Measurements from ENCODE around the gene TSR3.

Gene TSR3

DNA sequence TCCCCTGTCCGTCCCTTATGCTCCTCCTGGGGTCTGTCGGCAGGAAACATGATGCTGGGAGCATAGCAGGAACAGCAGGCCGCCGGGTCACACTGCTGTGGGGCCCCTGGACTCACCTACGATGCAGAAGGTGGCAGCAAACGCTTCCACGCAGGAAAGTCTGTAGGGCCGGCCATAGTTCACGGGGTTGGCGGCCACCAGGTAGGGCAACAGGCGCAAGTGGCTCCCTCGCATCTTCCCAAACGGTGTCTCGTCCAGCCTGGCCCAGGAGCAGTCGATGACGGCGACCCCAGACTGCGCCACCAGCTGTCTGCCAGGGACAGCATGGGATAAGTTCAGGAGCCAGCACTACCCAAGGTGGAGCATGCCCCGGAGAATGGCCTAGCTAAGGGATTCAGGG lies 987 bp downstream of the TSR3 start:
- DNase-seq: no peak

DNA sequence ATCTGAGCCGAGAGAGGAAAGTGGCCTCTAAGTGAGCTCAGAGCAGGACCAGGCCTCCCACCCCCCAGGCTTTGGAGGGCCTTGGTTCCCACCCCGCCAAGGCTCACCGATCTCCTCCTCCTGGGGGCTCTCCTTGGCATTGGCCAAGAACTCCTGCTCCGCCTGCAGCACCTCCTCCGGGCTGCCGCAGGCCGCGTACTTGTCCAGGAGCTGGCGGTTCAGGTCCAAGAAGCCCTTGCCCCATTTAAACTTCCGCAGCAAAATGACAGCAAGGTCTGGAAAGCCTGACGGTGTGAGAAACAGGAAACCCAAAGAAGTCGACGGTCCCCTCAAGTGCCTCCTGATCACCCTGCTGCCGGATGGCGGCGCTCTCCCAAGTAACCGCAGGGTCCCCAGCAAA lies 1.7 kb downstream of the TSR3 start:
- DNase-seq: no peak

DNA sequence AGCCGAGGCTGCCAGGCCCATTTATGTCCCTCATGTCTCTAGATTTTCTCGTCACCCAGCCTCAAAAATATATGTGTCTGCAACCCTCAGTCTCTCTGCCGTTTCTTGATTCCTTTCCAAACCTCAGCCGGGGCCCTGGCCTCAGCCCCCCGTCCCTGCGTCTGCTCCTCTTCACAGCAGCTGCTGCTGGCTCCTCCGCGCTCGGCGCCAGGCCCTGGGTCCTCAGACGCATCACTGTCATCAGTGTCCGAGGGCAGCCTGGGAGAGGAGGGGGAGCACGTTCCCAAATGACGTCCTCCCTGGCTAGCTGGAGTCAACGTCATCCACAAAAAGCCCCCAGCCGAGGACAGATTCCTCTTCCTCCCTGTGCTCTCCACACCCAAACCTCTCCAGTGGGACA lies 2.3 kb downstream of the TSR3 start:
- DNase-seq: no peak

DNA sequence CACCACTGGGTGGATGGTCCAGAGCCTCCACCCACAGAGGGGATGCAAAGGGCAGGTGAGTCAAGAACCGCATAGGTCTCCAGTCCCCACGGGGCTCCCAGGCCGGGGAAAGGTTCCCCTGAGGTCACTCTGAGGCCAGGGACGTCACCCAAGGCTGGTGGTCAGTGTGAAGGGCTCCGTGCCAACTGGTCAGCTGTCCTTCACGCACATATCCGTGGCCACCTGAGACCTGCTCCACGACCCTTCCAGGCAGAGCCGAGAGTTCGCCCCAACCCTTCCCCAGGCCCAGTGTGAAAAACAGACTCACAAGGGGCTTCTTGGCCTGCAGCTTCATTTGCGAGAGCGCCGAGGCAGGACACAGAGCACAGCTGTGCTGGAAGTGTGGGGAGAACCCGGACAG lies 2.8 kb downstream of the TSR3 start:
- DNase-seq: no peak

DNA sequence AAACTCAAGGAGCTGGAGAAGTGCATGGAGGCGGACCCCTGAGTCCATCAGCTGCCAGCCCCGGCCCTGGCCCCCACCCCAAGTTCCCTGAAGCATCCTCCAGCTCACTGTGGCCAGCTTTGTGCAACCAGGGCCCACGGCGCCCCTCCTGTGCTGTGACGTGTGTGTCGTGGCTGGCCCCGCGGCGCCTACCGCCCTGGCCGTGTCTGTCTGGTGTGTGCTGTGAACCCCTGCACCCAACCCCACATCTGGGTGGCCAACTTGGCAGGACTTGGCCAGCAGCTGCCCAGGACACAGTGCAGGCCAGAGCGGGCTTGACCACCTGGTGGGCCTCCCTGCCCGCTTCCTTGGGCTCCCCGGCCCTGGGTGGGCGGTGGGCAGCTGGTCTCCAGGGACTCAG lies 3.2 kb downstream of the TSR3 start:
- no peak for DNase-seq

DNA sequence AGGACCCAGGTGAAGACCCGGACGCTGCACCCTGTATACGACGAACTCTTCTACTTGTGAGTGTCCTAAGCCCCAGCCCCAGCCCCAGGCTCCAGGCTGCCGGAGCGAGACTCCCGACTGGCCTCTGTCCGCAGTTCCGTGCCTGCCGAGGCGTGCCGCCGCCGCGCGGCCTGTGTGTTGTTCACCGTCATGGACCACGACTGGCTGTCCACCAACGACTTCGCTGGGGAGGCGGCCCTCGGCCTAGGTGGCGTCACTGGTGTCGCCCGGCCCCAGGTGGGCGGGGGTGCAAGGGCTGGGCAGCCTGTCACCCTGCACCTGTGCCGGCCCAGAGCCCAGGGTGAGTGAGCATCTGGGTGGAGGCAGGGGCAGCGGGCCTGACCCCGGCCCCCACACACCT lies 3.7 kb downstream of the TSR3 start:
- no peak for DNase-seq

DNA sequence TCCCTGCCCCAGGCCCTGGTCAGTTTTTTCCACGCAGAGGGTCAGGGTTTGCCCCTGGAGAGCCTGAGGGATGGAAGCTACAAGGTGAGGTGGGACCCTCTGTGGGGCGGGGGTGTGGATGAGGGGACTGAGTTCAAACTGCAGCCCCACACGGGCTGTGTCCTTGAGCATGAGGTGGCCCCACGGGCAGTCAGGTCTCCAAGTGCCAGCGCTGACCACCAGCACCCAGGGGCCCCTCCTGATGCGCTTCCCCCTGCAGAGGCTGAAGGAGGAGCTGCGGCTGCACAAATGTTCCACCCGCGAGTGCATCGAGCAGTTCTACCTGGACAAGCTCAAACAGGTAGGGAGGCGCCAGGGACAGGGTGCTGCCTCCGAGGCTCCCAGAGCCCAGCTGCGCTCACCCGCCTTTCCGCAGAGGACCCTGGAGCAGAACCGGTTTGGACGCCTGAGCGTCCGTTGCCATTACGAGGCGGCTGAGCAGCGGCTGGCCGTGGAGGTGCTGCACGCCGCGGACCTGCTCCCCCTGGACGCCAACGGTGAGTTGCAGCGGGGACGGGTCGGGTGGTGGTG lies 4.3 kb downstream of the TSR3 start:
- no peak for DNase-seq

DNA sequence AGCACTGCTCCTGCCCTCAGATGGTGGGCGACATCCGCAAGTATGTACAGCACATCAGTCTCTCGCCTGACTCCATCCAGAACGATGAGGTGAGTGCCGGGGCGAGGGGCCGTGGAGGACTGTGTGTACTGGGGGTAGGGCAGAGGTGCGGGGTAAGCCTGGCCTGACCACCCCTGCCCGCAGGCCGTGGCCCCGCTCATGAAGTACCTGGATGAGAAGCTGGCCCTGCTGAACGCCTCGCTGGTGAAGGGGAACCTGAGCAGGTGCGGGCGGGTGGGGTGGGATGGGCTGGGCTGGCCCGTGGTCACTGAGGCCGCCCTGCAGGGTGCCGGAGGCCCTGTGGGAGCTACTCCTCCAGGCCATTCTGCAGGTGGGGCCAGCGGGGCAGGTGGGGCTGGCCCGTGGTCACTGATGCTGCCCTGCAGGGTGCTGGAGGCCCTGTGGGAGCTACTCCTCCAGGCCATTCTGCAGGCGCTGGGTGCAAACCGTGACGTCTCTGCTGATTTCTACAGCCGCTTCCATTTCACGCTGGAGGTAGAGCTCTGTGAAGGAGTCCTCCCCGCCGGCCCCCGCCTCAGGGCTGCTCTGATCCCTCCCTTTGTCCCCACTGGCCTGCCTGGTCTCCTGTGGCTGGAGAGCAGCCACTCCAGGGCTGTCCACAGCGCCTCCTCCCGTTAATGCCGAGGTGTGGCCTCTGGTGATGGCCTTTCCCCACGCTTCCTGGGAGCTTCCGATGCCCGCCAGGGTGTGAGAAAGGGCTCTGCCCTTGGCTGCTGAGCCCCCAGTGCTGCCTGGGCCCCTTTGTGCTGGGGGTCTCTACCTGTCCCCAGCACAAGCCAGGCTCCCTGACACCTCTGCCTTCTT lies 5.0 kb downstream of the TSR3 start:
- DNase-seq: no peak

DNA sequence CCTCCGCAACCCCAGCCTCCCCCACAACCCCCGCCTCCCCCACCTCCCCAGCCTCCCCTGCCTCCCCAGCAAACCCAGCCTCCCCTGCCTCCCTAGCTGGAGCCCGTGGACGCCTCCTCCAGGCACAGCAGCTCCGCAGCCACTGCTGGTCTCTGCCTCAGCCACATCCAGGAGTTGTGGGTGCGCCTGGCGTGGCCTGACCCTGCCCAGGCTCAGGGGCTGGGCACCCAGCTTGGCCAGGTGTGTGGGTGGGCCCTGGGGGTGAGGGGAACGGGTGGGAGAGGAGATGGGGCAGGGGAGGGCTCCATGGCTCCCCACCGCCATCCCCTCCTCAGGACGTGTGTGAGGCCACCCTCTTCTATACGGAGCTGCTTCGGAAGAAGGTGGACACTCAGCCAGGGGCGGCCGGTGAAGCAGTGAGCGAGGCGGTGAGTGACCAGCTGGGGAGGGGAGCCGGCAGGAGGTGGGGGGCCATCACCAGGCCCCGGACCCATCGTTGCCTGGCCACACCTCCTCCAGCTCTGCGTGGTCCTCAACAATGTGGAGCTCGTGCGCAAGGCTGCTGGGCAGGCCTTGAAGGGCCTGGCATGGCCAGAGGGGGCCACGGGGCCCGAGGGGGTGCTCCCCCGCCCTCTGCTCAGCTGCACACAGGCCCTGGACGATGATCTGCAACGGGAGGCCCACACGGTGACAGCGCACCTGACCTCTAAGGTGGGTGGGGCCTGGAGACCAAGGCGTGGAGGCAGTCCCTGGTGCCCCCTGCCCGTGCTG lies 5.8 kb downstream of the TSR3 start:
- DNase-seq: no peak

DNA sequence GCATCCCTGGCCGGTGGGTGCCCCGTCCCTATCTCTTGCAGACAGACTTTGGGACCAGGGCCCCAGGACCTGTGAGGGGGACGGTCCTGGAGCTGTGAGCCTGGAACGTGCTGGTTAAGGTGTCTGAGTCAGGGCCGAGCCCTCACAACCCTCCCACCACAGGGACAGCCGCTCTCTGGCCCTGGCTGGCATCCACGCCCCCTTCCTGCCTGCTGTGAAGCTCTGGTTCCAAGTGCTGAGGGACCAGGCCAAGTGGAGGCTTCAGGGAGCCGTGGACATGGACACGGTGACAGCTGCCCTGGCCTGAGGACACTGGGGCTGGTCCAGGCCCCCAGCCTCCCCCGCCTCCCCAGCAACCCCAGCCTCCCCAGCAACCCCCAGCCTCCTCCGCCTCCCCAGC lies 6.6 kb downstream of the TSR3 start:
- DNase-seq: no peak

DNA sequence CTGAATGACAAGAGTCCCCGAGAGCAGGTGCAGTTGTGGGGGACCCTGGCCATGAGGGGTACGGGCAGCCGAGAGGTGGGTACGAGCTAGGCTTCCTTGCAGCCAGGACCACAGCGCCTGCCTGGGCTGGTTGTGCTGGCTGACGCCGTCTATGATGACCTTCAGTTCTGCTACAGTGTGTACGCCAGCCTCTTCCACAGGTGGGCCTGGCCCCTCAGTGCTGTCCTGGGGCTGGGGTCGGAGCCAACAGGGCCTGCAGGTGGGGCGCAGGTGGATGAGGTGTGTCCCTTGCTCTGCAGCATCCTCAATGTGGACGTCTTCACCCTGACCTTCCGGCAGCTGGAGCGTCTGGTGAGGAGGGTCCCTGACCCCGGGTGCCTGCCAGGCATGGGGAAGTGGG lies 7.2 kb downstream of the TSR3 start:
- DNase-seq: no peak

DNA sequence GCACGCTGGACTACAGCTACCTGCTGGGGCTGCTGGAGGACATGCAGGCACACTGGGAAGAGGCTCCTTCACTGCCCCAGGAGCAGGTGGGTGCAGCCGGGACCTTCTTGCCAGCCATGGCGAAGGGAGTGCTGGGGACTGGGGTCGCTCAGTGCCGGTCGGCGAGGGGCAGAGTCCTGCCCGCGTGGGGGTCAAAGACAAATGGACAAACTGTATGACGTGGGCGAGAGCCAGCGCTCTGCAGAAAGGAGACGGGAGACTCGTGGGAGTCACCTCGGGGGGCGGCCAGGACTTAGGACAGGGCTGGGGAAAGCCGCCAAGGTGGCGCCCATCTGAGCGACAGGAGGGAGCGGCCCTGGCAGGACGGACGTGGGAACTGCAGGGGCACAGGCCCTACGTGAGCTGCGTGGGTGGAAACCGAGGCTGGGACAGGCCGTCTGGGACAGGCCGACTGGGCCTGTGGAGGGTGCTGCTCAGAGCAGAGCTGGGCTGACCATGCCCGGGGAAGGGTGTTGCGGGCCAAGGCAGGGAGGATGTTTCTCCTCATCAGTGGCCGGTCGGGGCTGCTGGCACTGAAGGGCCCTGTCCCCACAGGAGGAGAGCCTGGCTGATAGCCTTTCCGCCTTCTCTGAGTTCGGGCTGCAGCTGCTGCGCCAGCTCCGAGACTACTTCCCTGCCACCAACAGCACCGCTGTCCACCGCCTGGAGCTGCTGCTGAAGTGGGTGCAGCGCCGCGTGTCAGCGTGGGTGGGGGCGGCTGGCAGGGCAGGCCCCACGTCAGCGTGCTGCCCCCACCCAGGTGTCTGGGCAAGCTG lies 8.0 kb downstream of the TSR3 start:
- peak in 1 of 2 experiments; percentile 13 for DNase-seq

DNA sequence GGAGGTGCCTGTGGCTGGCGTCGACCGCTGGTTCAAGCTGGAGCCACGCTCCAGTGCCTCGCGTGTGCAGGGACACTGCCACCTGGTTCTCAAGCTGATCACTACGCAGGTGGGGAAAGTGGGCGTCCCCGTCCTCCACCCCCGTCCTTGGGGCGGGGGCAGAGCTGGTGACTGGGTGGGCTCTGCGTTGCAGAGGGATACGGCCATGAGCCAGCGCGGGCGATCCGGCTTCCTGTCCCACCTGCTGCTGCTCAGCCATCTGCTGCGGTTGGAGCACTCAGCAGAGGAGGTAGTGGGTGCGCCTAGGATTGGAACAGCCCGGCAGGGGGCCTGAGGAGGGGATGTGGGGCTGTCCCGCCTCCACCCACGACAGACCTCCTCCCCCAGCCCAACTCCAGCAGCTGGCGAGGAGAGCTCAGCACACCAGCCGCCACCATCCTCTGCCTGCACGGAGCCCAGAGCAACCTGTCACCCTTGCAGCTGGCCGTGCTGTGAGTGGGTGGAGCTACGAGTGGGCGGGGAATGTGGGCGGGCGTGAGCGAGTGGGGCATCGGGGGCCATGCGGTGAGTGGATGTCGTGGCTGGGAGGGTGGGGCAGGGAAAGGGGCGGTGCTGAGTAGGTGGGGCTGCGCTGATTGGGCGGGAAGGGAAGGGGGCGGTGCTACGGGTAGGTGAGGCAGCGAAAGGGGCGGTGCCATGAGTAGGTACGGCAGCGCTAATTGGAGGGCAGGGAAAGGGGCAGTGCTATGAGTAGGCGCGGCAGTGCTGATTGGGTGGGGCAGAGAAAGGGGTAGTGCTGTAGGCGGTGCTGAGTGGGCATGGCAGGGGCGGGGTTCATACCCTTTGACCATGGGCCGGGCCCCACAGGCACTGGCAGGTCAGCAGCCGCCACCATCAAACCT lies 8.9 kb downstream of the TSR3 start:
- DNase-seq: peak; percentile 96 to 97

DNA sequence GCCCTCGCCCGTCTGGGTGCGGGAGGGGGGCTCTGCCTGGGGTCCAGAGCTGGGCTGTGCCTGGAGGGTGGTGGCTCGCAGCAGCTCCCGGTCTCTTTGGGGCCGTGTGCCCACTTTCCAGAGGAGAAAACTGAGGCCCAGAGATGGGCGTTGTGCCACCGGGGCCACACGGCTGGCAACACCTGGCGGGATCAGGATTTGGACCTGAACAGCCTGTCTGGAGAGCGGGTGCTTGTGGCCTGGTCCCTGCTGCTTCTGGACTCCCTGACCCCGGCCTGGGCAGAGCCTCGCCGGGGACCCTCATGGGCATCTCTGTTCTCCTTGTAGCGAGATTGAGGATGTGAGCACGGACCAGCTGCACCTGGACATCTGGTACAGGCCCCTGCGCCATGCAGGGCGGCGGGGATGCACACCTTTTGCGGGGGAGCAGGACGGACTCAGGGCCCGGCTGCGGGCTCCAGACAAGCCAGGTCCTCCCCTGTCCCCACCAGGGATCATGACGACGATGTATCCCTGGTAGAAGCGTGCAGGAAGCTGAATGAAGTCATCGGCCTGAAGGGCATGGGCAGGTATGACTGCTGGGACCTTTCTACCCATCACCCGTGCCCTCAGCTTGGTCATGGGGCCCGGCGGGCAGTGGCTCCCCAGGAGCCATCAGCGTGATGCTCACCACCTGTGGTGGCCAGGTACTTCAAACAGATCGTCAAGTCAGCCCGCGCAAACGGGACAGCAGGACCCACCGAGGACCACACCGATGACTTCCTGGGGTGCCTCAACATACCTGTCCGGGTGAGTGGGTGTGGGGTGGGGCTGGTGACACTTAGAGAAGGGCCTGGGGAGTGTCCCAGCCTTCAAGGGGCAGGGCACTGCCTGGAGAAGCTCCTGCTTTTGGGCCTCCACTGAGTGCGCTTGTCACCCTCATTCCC lies 9.9 kb downstream of the TSR3 start:
- DNase-seq: no peak

DNA sequence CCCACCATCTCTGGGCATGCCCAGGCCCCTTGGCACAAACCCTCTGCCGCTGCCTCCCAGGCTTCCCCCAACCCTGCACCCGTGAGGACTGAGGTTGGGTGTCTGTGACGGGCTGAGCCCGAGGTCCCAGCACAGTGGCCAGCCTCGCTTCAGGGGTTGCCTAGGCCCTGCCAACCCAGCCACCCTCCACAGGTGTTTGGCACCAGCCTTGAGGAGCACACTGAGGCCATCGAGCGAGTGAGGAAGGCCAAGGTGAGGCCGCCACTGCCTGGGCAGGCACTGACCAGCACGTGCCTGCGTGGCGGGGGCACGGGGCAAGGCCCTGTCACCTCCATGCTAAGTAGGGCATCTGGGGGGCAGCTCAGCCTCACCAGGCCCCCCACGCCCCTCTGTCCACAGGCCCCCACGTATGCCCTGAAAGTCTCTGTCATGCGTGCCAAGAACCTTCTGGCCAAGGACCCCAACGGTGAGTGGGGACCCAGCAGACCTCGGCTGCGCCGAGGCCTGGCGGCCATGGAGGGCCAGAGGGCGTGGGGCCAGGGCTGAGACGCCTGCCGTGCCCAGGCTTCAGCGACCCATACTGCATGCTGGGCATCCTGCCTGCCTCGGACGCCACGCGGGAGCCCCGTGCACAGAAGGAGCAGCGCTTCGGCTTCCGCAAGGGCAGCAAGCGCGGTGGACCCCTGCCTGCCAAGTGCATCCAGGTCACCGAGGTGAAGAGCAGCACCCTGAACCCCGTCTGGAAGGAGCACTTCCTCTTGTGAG lies 10.8 kb downstream of the TSR3 start:
- DNase-seq: no peak

DNA sequence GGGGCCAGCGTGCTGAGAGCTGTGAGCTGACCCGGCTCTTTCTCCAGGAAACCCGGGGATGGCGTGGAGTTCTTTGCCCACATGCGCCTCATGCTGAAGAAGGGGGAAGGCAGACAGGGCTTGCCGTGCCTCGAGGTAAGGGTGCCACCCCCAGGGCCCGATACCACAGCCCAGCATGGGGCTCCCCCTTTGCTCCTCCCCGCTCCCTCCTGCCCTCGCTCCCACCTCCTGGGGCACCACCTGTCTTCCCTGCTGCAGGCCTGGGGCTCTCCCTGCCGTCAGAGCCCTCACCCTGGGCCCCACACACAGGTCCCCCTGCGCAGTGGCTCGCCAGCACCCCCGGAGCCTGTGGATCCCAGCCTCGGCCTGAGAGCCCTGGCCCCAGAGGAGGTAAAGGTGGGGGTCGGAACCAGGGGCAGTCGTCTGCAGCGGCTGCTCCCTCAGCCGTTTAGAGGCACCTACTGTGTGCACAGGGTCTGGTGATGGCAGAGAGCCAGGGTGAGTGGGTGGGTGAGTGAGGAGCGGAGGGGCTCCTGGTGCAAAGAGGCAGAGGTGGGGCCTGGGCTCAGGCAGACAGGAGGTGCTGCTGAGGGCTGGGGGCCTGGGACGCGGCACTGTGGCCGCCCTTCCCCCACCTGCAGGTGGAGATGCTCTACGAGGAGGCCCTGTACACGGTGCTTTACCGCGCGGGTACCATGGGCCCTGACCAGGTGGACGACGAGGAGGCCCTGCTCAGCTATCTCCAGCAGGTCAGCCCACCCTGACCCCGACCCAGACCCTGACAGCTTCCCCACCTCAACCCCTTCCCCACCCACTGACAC lies 12.6 kb downstream of the TSR3 start:
- DNase-seq: no peak

DNA sequence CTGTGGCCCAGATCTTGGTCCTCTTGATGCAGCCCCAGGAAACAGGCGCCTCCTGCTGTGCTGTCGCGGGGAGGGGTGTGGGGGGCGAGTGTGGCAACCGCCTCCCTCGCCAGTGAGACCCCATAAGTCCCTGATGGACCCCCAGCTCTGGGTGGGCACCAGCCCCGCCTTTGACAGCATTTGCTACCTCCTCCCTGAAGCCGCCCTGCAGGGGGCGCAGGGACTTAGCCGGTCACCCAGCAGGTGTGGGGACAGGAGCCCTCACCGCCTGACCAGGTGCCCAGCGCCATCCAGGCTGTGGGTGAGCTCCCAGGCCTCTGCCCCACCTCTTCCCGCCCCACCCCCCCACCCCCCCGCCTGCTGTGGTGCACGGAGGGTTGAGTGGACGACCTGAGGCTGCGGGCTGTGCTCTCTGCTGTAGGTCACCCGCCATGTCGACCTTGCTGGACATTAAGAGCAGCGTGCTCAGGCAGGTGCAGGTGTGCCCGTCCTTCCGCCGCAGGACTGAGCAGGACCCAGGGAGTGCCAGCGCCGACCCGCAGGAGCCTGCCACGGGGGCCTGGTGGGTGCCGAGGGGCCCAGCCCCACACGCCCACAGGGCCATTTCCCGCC lies 13.5 kb downstream of the TSR3 start:
- DNase-seq: peak in 1 of 2 experiments; percentile 49

DNA sequence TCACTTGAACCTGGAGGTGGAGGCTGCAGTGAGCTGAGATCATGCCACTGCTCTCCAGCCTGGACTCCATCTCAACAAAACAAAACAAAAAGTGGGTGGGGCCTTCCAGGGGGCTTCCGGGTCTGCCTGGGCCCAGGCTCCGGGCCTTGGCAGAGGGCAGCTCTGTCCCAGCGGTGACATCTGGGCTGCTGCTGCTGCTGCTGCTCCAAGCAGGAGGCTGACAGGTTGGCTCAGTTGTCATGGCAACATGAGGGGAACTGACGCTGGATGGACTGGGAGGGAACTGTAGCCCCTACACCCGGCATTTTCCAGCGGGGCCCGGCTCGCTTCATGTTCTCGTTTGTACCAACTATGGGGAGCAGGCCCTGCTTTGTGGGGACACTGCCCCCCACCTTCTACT lies 14.2 kb downstream of the TSR3 start:
- DNase-seq: no peak

DNA sequence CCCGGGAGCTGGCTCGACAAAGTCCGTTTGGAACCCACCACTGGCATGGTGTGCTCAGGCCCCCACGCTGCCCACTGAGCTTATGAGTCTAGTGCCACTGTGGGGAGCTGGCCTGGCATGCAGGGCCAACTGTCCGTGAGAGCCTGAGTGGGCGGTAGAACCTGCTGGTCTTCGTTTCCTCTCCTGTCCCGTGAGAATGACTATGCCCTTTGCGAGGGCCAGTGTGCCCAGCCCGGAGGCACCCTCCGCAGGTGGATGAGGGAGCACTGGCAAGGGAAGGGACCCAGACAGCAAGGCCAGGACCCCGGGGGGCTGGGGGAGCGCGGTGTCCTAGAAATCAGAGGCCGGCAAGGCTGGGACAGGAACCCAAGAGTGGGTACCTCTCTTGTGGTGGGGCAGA lies 15.1 kb downstream of the TSR3 start:
- DNase-seq: no peak
